Measurements from ENCODE around the gene WNK2.

The WNK2 gene

DNA sequence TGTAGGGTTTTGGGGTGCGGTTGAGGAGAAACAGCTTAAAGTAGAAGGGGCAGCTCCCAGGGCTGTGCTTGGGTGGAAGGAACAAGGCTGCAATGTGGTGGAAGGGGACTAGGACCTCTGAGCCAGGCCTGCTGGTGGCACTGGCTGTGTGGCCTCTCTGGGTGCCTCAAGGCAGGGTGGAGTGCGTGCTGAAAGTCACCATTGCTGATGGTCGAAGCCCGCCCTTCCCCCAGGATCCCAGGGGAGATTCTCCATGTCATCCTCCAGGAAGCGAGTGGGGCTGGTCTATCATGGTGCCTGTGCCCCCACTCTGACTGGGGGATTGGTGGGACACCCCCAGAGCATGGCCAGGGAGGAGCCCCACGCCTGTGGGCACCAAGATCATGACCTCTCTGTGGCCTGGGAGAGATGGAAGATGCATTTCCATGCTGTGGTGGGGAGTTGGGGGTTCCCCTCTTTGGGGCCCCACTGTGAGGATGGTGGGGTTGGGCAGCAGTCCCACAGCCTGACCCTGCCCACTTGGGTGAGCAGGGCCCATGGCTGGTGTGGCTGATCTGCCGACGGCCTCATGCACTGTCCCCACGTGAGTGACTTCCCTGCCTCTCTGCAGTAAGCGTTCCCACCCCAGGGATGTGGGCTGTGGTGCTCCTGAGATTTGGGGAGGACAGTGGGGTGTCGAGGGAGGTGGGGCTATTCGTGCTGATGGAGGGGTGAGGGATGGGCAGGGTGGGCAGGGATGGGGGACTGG is 25.8 kb downstream of the WNK2 start:
- Mint-ChIP-seq H3K36me3 (no peaks in the 10 kb centered on the region), H3K27me3 (no peaks in the 10 kb centered on the region), H3K27ac (no peak overlapping the region), H3K4me3 (no peak overlapping the region), H3K9me3 (ENCODE audit: low read depth) (no peaks in the 10 kb centered on the region), H3K4me1 (ENCODE audit: low read depth) (peaks cover 2% of the 10 kb centered on the region)

- Mint-ChIP-seq H3K36me3 (no peaks in the 10 kb centered on the region), H3K27me3 (no peaks in the 10 kb centered on the region), H3K4me1 (ENCODE audit: low read depth) (no peaks in the 10 kb centered on the region), H3K9me3 (ENCODE audit: low read depth) (peaks cover 2% of the 10 kb centered on the region), H3K4me3 (no peak overlapping the region), H3K27ac (no peak overlapping the region)
These were observed 26.5 kb downstream of the WNK2 start for GRCh38 chr9:93210324-93210973.

- Mint-ChIP-seq H3K27me3 (peaks cover 2% of the 10 kb centered on the region), H3K36me3 (no peaks in the 10 kb centered on the region), H3K4me3 (no peak overlapping the region), H3K9me3 (ENCODE audit: low read depth) (peaks cover 6% of the 10 kb centered on the region), H3K4me1 (ENCODE audit: low read depth) (no peaks in the 10 kb centered on the region), H3K27ac (no peak overlapping the region)
These were observed 27.2 kb downstream of the WNK2 start for GRCh38 chr9:93210974-93211653.

GRCh38 chr9:93211654-93212001 is 27.7 kb downstream of the WNK2 start:
- H3K9me3 Mint-ChIP-seq (ENCODE audit: low read depth) = peaks cover 6% of the 10 kb centered on the region
- no peaks in the 10 kb centered on the region for H3K4me1 Mint-ChIP-seq (ENCODE audit: low read depth)
- H3K4me3 Mint-ChIP-seq = no peak overlapping the region
- peaks cover 2% of the 10 kb centered on the region for H3K27me3 Mint-ChIP-seq
- no peaks in the 10 kb centered on the region for H3K36me3 Mint-ChIP-seq
- H3K27ac Mint-ChIP-seq = no peak overlapping the region

- H3K27ac Mint-ChIP-seq = no peak overlapping the region
- H3K4me3 Mint-ChIP-seq = no peak overlapping the region
- peaks cover 2% of the 10 kb centered on the region for H3K27me3 Mint-ChIP-seq
- no peaks in the 10 kb centered on the region for H3K4me1 Mint-ChIP-seq (ENCODE audit: low read depth)
- no peaks in the 10 kb centered on the region for H3K36me3 Mint-ChIP-seq
- peaks cover 6% of the 10 kb centered on the region for H3K9me3 Mint-ChIP-seq (ENCODE audit: low read depth)
These were observed 28.5 kb downstream of the WNK2 start for GRCh38 chr9:93212409-93212808.

- Mint-ChIP-seq H3K36me3 (no peaks in the 10 kb centered on the region), H3K9me3 (ENCODE audit: low read depth) (peaks cover 6% of the 10 kb centered on the region), H3K4me3 (no peak overlapping the region), H3K27ac (no peak overlapping the region), H3K4me1 (ENCODE audit: low read depth) (no peaks in the 10 kb centered on the region), H3K27me3 (peaks cover 2% of the 10 kb centered on the region)
These were observed 32.1 kb downstream of the WNK2 start for GRCh38 chr9:93216073-93216365.

DNA sequence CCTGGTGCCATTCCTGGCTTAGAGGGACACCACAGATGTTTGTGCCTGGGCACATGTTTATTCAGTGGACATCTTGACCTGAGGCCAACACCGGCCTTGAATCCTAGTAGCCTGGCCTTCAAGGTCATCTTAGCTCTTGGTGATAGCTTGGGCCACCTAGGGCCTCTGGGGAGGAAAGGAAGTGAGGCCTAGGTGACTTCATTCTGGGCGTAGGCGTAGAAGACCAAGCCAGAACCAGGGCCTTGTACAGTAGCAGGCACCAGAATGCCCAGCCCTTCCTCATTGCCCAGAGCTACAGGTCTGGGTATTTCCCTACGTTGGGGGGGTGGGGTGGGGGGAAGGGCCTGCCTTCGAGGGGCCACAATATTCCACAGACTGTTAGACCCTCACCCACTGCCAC is 33.8 kb downstream of the WNK2 start:
- Mint-ChIP-seq H3K27ac (no peak overlapping the region), H3K27me3 (peaks cover 5% of the 10 kb centered on the region), H3K4me1 (ENCODE audit: low read depth) (no peaks in the 10 kb centered on the region), H3K36me3 (no peaks in the 10 kb centered on the region), H3K9me3 (ENCODE audit: low read depth) (peaks cover 6% of the 10 kb centered on the region), H3K4me3 (no peak overlapping the region)

GRCh38 chr9:93218161-93218560 is 34.2 kb downstream of the WNK2 start:
- peaks cover 6% of the 10 kb centered on the region for H3K9me3 Mint-ChIP-seq (ENCODE audit: low read depth)

DNA sequence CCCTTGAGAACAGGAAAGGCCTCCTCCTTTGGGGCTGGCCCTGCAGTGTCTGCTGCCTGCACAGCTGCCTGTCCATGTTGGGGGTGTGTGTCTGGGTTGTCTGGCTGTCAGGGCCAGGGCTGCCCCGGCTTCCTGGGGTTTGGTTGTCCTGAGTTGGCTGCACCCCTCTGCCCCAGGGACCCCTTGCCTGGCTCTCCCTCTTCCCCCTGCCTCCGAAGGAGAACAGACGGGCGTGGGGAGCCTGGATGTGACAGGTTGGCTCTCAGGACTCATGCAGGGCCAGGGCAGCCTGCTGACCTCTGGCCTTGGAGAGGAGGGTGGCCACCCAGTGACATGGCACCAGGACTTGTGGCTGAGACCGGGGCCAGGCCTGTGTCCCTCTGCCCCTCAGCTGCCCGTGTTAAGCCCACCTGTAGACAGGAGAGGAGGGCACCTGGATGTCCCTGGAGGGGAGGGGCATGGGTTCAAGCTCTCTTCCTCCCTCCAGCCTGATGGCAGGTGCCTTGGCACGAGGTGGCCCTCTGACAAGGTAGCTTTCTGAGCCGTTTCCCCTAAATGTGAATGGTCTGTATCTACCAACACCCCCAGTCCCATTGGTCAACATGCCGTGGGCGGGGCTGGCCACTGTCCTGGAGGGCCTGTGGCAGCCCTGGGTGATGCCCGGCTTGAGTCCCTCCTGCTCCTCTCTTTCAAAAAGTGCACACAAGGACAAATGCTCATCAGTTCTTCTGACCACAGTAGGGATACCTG is 34.9 kb downstream of the WNK2 start:
- Mint-ChIP-seq H3K27me3 (peaks cover 5% of the 10 kb centered on the region), H3K27ac (no peak overlapping the region), H3K4me3 (no peak overlapping the region), H3K4me1 (ENCODE audit: low read depth) (no peaks in the 10 kb centered on the region), H3K9me3 (ENCODE audit: low read depth) (peaks cover 6% of the 10 kb centered on the region), H3K36me3 (no peaks in the 10 kb centered on the region)

More at GRCh38 chr9:93218161-93218560, 34.2 kb downstream of the WNK2 start:
- peaks cover 5% of the 10 kb centered on the region for H3K27me3 Mint-ChIP-seq
- H3K4me3 Mint-ChIP-seq = no peak overlapping the region
- H3K27ac Mint-ChIP-seq = no peak overlapping the region
- no peaks in the 10 kb centered on the region for H3K36me3 Mint-ChIP-seq
- H3K4me1 Mint-ChIP-seq (ENCODE audit: low read depth) = no peaks in the 10 kb centered on the region

DNA sequence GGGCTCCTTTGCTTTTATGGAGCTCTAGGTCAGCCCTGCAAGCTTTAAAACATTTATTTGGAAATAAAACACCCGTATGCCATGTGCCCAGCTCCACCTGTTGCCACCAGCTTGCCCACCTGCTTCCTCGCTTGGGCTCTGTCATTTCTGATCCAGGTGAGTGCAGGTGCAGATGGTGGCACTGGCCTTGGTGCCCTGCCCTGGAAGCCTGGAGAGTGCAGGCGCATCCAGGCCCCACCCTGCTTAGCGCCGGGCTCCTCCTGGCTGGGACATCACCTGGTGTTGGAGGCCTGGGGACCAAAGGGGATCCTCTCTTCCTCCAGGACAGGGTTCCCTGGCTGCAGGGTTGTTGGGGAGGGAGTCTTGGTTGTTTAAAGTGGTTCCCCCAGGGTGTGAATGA is 35.8 kb downstream of the WNK2 start:
- Mint-ChIP-seq H3K9me3 (ENCODE audit: low read depth) (peaks cover 6% of the 10 kb centered on the region), H3K36me3 (no peaks in the 10 kb centered on the region), H3K4me3 (no peak overlapping the region), H3K4me1 (ENCODE audit: low read depth) (no peaks in the 10 kb centered on the region), H3K27me3 (peaks cover 5% of the 10 kb centered on the region), H3K27ac (no peak overlapping the region)

DNA sequence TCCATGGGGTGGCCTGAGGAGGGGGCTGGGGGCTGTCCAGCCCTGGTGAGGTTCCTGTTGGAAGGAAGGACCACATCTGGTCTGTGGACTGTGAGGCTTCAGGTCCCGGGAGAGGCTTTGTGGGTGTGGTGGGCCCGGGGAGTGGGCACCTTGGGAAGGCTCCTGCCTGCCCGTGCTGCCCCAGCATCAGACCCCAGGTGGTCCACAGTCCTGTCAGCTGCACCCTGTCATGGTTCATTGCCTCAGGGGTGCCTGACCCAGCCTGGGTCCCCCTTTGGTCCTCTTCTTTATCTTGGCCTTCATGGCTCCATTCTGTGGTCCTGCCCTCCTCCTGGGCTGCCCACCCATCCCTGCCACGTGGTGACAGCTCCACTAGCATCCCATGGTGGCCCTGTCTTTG is 36.7 kb downstream of the WNK2 start:
- H3K27ac Mint-ChIP-seq = no peak overlapping the region
- H3K4me1 Mint-ChIP-seq (ENCODE audit: low read depth) = no peaks in the 10 kb centered on the region
- H3K9me3 Mint-ChIP-seq (ENCODE audit: low read depth) = peaks cover 3% of the 10 kb centered on the region
- no peak overlapping the region for H3K4me3 Mint-ChIP-seq
- no peaks in the 10 kb centered on the region for H3K36me3 Mint-ChIP-seq
- H3K27me3 Mint-ChIP-seq = peaks cover 5% of the 10 kb centered on the region

- Mint-ChIP-seq H3K4me1 (ENCODE audit: low read depth) (no peaks in the 10 kb centered on the region), H3K36me3 (no peaks in the 10 kb centered on the region), H3K27ac (no peak overlapping the region), H3K27me3 (peaks cover 3% of the 10 kb centered on the region), H3K4me3 (no peak overlapping the region), H3K9me3 (ENCODE audit: low read depth) (no peaks in the 10 kb centered on the region)
These were observed 37.1 kb downstream of the WNK2 start for GRCh38 chr9:93221044-93221443.

DNA sequence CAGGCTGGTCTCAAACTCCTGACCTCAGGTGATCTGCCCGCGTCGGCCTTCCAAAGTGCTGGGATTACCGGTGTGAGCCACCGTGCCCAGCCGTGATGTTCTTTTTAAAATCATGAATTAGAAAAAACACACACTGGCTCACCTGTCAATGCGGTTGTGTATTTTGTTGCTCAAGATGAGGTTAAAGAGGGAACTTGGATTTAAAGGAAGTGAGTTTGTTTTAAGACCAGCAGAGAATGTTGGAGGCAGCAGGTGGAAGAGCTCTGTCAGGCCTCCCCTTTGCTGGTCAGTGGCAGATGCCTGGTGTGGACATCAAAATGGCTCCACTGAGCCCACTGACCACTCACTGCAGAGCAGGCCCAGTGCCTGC is 38.9 kb downstream of the WNK2 start:
- H3K4me1 Mint-ChIP-seq (ENCODE audit: low read depth) = no peaks in the 10 kb centered on the region
- no peak overlapping the region for H3K4me3 Mint-ChIP-seq
- no peaks in the 10 kb centered on the region for H3K36me3 Mint-ChIP-seq
- H3K27ac Mint-ChIP-seq = no peak overlapping the region
- H3K9me3 Mint-ChIP-seq (ENCODE audit: low read depth) = no peaks in the 10 kb centered on the region
- peaks cover 3% of the 10 kb centered on the region for H3K27me3 Mint-ChIP-seq

GRCh38 chr9:93223260-93224180 is 39.6 kb downstream of the WNK2 start:
- Mint-ChIP-seq H3K27ac (no peak overlapping the region), H3K9me3 (ENCODE audit: low read depth) (no peaks in the 10 kb centered on the region), H3K27me3 (peaks cover 3% of the 10 kb centered on the region), H3K4me3 (no peak overlapping the region), H3K36me3 (no peaks in the 10 kb centered on the region), H3K4me1 (ENCODE audit: low read depth) (no peaks in the 10 kb centered on the region)

Measured in activated naive CD8-positive, alpha-beta T cell (primary cell).